GM19099 (cell line): ENCODE results near the gene ITGB6.

Experiments used
- POLR2A ChIP-seq: IDR thresholded peaks from 3 replicates; pipeline ENCODE4 v1.6.1; 2011; ENCODE audit warnings: low read depth; ENCODE audit not compliant: insufficient read length; ENCODE audit errors: extremely low read depth

The ITGB6 gene

DNA sequence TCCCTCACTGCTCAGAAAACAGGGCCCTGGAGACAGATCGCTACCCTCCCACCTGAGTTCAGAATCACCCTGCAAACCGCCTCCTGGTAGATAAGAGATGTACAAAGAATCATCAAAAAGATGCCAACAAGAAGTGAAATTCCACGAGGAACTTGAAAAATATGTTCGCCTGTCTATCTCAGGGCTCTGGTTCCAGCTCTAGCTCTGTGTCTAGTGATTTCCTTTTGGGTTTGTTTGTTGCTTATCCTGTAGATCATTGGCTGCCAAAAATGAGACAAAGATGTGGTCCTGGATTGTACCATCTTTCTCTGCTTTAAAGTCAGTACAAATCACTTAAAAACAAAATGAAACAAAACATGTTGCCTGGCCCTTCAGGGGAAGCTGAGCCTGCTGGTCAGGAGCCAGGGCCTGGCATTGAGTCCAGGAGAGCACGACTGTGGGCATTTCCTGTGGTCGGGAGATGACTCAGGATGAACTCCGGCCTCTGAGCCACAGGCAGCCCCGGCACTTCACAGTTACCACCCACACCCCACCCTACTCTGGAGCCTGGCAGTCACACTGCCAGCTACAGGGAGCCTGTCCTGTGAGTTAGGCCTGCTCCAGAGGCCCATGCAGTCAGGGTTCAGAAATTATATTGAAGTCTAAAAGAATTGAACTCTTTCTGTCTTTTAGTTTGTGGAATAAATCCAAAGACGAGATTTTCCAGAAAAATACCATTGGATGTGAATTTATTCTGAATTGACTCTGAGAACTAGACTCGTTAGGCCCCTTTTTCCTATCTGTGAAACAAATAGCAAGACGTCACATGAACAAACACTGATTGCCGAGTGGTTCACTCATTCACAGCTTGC is 8.0 kb upstream of the ITGB6 start:
- no peak for TF ChIP-seq POLR2A

DNA sequence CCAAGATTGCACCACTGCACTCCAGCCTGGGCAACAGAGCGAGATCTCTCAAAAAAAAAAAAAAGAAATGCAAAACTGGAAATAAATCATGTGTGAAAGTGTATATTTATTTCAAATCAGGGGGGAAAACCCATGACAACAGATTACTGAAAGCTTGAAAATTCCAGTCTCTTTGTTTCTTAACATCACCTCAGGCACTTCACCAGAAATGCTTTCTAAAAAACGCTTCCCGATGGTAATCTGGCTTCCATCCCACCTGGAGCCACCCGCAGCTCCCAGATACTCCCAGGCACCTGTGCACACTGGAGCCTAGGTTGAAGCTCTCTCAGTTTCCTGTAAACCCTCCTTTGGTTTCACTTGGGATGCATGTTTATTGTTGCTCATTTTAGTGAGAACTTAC is 7.2 kb upstream of the ITGB6 start:
- no peak for TF ChIP-seq POLR2A

DNA sequence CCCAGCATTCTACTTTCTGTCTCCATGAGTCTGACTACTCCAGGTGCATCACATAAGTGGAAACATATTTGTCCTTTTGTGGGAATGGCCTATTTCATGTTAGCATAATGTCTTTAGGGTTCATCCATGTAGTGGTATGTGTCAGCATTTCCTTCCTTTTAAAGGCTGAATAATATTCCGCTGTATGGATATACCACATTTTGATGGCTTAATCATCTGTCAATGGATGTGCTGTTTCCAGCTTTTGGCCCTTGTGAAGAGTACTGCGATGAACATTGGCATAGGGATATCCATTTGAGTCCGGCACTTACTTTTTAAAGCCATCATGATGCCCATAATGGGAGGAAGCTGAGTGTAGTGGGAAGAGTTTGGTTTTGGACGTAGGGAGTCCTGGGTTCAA is 6.4 kb upstream of the ITGB6 start:
- no peak for TF ChIP-seq POLR2A

DNA sequence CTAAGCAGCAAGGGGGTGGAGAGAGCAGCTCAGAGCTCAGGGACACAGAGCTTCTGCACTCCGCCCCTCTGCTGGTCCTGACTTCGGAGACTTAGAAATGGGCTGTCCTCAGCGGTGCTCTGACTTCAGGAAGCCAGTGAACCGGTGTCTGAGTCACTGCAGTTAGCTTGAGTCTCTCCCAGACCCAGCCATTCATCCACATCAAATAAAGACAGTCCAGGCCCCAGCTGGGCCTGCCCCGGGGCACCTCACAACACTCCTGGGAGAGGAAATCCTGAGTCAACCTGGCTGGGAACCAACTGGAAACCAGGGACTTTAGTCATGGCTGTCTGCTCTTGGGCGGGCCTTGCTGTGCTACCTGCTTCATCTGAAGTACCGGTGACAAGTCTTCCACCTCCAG is 5.4 kb upstream of the ITGB6 start:
- TF ChIP-seq POLR2A, result no peak

DNA sequence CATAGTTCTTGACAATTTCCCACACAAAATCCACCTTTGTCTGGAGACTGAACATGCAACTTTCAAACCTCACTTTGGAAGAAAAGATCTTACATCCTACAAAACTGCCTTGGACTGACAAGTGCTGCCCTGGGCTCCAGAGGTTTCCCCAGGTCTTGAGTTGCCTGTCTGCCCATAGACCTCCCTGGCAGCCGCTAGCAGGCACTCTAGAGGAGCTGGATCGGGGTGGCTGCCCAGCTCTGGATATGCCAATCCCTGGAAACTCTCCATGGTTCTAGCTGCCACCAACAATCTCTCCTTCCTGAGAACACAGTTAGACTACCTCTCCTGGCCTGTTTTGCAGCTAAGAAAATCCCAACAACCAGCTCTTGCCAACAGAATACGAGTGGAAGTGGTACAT is 3.4 kb upstream of the ITGB6 start:
- TF ChIP-seq POLR2A, result no peak

DNA sequence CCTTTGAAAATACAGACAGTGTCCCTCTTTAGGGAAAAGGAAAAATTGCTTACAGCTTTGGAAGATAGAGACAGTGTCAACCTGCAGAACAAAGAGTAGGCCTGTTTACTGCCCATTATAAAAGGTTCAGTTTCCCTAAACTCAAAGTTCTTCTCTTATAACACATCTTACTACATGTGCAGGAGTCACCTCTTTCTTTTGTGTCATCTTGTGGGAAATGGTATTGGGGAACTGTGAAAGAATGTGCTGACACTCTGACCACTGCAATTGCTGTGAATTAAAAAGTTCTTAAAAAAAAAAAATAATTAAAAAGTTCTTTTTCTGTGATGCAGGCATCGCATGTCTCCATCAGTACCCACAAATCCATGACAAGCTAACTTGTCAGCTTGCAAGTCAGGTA is 2.9 kb upstream of the ITGB6 start:
- TF ChIP-seq POLR2A, result no peak

DNA sequence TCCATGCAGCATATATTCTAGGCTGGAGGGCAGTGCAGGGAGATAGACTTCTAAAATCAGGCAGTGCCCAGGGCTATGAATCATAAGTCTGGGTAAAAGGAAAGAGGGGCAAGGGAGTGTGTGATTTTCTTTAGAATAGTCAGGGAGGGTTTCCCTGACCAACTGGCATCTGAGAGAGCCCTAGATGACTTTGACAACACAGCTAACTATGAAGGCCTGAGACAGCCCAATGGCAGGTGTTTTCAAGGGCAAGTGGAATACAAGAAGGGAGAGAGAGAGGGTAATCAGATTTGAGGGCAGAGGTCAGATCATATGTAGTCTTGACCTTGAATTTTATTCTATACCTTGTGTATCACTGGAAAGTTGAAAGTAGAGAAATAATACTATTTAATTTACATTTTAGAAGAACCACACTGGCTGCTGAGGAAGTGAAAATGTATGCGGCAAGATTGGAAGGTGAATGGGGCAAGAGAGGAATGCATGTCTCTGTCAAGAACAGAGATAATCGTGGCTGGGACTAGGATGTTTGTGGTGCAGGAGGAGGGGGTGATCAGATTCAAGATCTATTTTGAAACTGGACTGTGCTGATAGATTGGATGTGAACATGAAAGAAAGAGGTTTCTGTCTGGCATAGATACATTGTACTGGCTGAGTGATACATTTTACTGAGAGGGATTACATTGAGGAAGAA is 1.9 kb upstream of the ITGB6 start:
- TF ChIP-seq POLR2A, result no peak

DNA sequence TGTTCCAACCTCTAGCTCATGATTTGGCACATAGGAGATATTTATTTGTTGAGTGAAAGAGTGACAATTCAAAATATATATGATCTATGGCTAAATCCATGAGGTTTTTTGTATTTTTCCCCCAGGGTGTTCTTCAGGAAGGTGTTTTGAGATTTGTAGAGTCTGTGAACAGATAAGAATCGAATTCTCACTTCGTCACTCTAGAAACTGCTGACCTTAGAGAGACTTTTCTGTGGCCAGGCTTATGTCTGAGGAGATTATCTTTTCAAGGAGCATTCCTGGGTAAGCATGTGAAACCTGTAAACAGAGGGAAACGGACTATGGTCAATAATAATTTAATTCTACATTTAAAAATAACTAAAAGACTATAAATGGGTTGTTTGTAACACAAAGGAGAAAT is 849 bp upstream of the ITGB6 start:
- TF ChIP-seq POLR2A, result no peak

DNA sequence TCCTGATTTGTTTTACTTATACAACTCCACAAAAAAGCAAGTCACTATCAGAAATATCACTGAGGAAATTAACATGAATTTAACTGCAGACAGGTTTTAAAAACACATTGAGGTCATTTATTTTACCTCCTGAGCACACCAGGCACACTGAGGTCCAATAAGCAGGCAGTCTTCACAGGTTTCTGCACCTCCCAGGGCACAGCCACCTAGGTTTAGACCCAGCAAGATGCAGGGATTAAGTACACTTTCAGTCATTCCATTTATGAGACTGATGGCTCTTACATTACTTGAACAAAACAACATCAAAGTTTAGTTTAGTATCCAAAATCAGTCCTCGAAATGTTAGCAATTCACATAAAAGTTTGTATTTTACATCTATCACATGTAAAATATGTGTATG is 1.0 kb downstream of the ITGB6 start:
- no peak for TF ChIP-seq POLR2A

DNA sequence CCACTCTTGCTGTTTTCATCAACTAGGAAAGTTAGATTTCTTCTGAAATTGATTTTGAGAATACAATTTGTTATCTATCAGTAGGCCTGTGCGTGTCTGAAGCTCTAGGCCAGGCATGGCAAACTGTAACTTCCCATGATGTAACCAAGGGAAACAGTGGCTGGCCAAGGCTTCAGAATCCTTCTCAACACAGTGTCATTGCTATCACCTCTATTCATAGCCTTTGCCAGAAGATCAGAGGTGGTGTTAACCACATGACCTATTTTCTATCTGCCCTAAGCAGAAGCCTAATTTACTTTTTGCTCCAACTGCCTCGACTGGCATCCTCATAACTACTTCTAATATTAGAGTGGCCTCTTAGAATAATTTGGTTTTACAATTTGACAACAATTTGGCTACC is 2.5 kb downstream of the ITGB6 start:
- TF ChIP-seq POLR2A, result no peak

DNA sequence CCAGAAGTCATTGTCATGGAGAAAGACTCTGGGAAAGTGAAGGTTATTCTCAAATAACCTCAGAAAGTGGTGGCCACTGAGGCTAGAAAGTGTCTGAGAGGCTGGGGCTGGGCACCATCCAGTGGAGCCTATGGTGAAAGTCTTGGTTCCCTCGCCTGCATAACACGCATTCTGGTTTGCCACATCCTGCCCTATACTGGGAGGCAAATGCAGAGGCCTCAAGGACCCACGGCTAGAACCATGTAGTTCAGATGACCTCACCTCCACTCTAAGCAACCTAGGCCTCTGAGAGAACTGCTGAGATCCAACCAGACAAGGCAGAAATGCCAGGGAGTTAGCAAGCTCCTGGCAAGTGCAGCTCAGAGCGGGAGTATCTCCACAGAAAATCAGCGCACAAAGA is 5.1 kb downstream of the ITGB6 start:
- no peak for TF ChIP-seq POLR2A

DNA sequence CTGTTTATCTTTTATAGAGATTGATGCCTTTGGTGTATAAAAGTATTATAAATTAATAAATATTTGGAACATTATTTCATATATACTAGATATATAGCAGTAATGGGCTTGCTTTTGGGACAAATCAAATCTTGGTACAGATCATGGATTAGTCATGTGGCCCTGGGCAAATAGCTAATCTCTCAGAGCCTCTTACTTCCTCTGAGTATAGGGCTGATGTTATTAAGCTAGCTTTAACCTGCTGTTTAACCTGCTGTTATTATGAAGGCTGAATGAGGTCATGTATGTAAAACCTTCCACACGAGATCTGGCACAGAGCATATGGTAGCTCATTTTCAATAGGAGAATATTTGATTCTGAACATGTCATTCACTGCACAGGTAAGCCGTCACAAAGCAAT is 5.7 kb downstream of the ITGB6 start:
- TF ChIP-seq POLR2A, result no peak

DNA sequence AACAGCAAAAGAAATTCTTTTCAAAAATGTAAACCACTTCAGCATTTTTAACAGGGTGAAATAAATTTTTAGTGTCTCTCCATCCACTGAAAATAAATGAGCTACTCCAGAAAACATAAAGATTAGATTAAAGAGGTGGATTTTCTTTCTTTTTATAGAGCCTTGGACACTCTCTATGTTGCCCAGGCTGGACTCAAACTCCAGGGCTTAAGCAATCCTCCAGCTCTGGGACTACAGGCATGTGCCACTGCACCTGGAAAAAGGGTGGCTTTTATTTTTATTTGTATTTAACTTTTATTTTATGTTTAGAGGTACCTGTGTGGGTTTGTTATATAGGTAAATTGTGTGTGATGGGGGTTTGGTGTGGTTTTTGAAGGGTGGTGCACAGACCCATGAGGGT is 19.9 kb downstream of the ITGB6 start:
- TF ChIP-seq POLR2A, result no peak

DNA sequence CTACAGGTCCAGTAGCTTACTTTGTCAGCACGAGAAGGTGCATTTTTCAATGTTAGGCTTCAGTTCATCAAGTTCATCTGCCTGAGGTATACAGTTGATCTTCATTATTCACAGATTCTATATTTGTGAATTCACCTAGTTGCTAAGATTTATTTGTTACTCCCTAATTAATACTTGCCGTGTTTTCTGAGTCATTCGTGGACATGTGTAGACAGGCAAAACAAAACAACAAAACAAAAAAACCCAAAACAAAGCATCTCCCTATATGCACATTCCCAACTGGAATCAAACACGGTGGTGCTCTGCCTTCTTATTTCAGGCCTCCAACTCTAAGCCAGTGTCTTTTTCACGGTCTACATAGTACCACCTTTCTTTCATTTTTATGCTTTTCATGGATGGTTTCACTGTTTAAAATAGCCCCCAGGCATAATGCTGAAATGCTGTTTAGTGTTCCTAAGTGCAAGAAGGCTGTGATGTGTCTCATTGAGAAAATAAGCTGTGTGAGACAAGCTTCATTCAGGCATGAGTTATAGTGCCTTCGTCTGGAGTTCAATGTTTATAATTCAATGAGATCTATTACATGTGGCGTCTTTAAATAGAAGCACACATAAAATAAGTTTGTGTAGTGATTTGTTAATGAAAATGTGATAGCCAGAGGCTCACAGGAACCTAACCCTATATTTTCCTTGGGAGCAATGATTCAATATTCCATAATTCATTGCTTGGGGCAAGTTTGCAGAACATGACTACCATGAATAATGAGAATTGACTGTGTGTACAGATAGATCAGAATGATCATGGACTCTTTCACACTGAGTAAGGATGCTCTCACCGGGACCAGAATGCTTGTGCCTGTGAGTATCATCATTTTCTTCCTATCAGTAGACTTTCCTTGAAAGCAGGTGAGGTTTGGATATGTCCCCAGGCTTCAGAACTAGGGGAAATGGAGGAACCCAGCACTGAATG is 24.6 kb downstream of the ITGB6 start:
- no peak for TF ChIP-seq POLR2A

DNA sequence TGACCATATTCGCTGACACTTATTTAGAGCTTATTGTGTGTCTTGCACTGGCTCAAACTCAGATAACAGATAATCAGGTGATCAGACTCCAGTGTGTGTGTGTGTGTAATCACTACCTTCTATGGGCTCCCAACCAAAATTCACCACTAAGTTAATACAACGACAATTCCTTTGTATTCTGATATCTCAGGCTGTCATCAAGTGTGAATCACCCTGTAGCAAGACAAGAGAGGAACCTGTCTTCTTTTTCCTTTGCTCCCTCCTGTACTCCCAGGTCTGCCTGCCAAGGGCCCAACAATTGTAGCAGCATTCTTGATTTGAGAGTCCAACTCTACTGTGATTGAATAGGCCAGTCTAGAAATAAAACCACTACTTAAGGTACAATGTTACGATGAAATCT is 25.8 kb downstream of the ITGB6 start:
- TF ChIP-seq POLR2A, result no peak

DNA sequence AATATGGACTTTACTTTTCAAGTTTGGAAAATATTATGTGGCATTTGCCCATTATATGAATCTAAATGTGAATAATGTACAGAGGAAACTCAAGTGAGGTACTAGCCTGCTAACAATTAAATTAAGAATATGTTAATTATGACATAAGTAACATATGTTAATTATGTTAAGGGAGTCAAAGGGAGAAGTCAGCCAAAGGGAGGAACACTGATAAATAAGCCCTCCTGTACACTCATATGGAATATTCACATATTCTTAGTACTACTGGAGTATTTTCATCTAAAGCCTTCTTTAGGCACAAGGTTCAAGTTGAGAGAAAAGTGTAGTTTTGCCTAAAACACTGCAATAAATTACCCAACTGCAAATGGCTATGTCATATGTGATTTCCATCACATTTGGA is 30.1 kb downstream of the ITGB6 start:
- no peak for TF ChIP-seq POLR2A

DNA sequence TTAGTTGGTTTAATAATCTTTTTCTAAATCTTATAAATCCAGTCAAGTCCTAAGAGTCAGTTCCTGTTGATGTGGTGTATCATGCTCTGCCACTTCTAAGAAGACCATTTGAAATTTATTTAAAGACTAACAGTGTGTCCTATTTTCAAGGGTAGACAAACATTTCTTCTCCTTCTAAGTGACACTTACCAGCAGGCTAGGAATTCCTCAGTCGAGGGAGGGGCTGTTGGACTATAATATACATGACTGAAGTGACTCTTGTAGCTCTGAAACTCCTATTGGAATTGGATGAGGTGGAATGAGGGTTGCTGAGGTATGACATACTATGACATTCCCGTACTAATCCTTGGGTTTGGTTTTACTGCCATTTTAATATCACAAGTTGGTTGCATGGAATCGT is 30.6 kb downstream of the ITGB6 start:
- TF ChIP-seq POLR2A, result no peak
